ENCODE results near the gene KANSL1.
"Not testable (repeated sequence)": the region's sequence is repeated elsewhere in the genome, so short reads cannot be mapped to it uniquely, and the experiment has no call there.

The KANSL1 gene

DNA sequence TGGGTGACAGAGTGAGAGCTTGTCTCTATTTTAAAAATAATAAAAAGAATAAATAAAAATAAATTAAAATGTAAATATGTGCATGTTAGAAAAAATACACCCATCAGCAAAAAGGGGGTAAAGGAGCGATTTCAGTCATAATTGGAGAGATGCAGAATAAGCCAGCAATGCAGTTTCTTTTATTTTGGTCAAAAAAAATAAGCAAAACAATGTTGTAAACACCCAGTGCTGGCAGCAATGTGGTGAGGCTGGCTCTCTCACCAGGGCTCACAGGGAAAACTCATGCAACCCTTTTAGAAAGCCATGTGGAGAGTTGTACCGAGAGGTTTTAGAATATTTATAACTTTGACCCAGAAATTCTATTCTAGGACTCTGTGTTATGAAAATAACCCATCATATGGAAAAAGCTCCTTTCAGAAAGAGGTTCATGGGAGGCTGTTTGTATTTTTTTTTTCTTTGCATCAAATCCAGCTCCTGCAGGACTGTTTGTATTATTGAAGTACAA is 185.7 kb downstream of the KANSL1 start:
- H3K27me3 ChIP-seq (ENCODE audit: insufficient read depth, low read length): no peaks in the 10 kb centered on the region
- H3K36me3 ChIP-seq (ENCODE audit: insufficient read depth, low read depth, low read length): no peaks in the 10 kb centered on the region
- H3K4me1 ChIP-seq (ENCODE audit: insufficient read depth, low read length): no peaks in the 10 kb centered on the region
- H3K9me3 ChIP-seq (ENCODE audit: insufficient read depth, low read depth, low read length): no peaks in the 10 kb centered on the region
- no peak overlapping the region for H3K4me3 ChIP-seq (ENCODE audit: low read length)
- no peak overlapping the region for H3K9ac ChIP-seq (ENCODE audit: low read depth, low read length)
- H3K27ac ChIP-seq (ENCODE audit: low read length): no peak overlapping the region

DNA sequence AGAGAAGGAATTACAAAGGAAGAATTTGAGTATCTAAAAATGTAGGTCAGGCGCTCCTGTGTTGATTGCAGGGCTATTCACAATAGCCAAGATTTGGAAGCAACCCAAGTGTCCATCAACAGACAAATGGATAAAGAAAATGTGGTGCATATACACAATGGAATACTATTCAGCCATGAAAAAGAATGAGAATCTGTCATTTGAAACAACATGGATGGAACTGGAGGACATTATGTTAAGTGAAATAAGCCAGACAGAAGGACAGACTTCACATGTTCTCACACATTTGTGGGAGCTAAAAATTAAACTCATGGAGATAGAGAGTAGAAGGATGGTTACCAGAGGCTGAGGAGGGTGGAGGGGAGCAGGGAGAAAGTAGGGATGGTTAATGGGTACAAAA is 187.1 kb downstream of the KANSL1 start:
- H3K27me3 ChIP-seq (ENCODE audit: insufficient read depth, low read length); H3K9ac ChIP-seq (ENCODE audit: low read depth, low read length); H3K4me1 ChIP-seq (ENCODE audit: insufficient read depth, low read length): not testable (repeated sequence)

DNA sequence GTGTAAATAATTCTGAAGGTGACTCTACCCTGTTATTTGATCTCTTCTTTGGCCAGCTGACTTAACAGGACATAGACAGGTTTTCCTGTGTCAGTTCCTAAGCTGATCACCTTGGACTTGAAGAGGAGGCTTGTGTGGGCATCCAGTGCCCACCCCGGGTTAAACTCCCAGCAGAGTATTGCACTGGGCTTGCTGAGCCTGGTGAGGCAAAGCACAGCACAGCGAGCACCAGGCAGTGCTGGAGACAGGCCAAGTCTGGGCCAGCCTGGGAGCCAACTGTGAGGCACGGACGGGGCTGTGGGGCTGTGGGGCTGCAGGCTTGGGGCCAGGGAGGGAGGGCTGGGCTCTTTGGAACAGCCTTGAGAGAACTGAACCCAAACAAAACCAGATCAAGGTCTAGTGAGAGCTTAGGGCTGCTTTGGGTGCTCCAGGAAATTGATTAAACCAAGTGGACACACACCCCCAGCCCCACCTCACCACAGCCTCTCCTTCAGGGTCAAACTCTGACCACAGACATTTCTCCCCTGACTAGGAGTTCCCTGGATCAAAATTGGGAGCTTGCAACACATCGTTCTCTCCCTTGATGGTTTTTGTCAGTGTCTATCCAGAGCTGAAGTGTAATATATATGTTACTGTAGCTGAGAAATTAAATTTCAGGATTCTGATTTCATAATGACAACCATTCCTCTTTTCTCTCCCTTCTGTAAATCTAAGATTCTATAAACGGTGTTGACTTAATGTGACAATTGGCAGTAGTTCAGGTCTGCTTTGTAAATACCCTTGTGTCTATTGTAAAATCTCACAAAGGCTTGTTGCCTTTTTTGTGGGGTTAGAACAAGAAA is 189.1 kb downstream of the KANSL1 start:
- no peaks in the 10 kb centered on the region for H3K9me3 ChIP-seq (ENCODE audit: insufficient read depth, low read depth, low read length)
- H3K36me3 ChIP-seq (ENCODE audit: insufficient read depth, low read depth, low read length): no peaks in the 10 kb centered on the region
- H3K27me3 ChIP-seq (ENCODE audit: insufficient read depth, low read length): no peaks in the 10 kb centered on the region
- H3K27ac ChIP-seq (ENCODE audit: low read length): no peak overlapping the region
- no peak overlapping the region for H3K4me3 ChIP-seq (ENCODE audit: low read length)
- no peaks in the 10 kb centered on the region for H3K4me1 ChIP-seq (ENCODE audit: insufficient read depth, low read length)
- H3K9ac ChIP-seq (ENCODE audit: low read depth, low read length): no peak overlapping the region

More for the DNA sequence above, 187.1 kb downstream of the KANSL1 start:
- H3K36me3 ChIP-seq (ENCODE audit: insufficient read depth, low read depth, low read length); H3K9me3 ChIP-seq (ENCODE audit: insufficient read depth, low read depth, low read length); H3K27ac ChIP-seq (ENCODE audit: low read length); H3K4me3 ChIP-seq (ENCODE audit: low read length): not testable (repeated sequence)

DNA sequence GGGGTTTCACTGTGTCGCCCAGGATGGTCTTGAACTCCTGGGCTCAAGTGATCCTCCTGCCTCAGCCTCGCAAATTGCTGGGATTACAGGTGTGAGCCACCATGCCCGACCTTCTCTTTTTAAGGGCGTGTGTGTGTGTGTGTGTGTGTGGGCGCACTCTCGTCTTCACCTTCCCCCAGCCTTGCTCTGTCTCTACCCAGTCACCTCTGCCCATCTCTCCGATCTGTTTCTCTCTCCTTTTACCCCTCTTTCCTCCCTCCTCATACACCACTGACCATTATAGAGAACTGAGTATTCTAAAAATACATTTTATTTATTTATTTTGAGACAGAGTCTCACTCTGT is 190.3 kb downstream of the KANSL1 start:
- no peak overlapping the region for H3K27ac ChIP-seq (ENCODE audit: low read length)
- no peaks in the 10 kb centered on the region for H3K4me1 ChIP-seq (ENCODE audit: insufficient read depth, low read length)
- no peaks in the 10 kb centered on the region for H3K9me3 ChIP-seq (ENCODE audit: insufficient read depth, low read depth, low read length)
- H3K4me3 ChIP-seq (ENCODE audit: low read length): no peak overlapping the region
- no peaks in the 10 kb centered on the region for H3K27me3 ChIP-seq (ENCODE audit: insufficient read depth, low read length)
- no peaks in the 10 kb centered on the region for H3K36me3 ChIP-seq (ENCODE audit: insufficient read depth, low read depth, low read length)
- no peak overlapping the region for H3K9ac ChIP-seq (ENCODE audit: low read depth, low read length)

DNA sequence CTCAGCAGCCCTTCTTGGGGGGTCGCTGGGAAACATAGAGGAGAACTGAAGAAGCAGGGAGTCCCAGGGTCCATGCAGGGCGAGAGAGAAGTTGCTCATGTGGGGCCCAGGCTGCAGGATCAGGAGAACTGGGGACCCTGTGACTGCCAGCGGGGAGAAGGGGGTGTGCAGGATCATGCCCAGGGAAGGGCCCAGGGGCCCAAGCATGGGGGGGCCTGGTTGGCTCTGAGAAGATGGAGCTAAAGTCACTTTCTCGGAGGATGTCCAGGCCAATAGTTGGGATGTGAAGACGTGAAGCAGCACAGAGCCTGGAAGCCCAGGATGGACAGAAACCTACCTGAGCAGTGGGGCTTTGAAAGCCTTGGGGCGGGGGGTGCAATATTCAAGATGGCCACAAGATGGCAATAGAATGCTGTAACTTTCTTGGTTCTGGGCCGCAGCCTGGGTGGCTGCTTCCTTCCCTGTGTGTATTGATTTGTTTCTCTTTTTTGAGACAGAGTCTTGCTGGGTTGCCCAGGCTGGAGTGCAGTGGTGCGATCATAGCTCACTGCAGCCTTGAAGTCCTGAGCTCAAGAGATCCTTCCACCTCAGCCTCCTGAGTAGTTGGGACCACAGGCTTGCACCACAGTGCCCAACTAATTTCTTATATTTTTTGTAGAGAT is 190.8 kb downstream of the KANSL1 start:
- Histone ChIP-seq H3K27ac (ENCODE audit: low read length) (no peak overlapping the region), H3K36me3 (ENCODE audit: insufficient read depth, low read depth, low read length) (no peaks in the 10 kb centered on the region), H3K9ac (ENCODE audit: low read depth, low read length) (no peak overlapping the region), H3K9me3 (ENCODE audit: insufficient read depth, low read depth, low read length) (no peaks in the 10 kb centered on the region), H3K27me3 (ENCODE audit: insufficient read depth, low read length) (no peaks in the 10 kb centered on the region), H3K4me1 (ENCODE audit: insufficient read depth, low read length) (no peaks in the 10 kb centered on the region), H3K4me3 (ENCODE audit: low read length) (no peak overlapping the region)

DNA sequence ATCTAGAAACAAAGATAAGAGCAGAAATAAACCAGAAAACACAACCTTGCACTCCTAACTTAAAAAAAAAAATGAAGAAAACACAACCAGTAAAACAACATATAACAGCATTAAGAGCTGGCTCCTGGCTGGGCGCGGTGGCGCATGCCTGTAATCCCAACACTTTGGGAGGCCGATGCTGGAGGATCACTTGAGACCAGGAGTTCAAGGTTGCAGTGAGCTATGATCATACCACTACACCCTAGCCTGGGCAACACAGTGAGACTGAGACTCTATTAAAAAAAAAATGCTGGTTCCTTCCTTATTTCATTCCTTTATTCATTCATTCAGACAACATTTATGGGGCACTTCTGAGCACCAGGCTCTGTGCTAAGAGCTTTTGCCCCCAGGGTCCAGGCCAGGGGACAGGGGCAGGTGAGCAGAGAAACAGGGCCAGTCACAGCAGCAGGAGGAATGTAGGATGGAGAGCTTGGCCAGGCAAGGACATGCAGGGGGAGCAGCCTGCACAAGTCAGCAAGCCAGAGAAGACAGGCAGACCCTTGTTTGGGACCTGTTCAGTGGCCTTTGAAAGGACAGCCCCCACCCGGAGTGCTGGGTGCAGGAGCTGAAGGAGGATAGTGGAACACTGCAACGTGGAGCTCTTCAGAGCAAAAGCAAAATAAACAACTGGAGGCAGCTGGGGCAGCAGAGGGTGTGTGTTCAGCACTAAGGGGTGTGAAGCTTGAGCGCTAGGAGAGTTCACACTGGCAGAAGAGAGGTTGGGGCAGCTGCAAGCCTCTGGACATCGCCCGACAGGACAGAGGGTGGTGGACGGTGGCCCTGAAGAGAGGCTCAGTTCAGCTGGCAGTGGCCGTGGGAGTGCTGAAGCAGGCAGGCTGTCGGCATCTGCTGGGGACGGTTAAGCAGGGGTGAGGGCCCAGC is 191.6 kb downstream of the KANSL1 start:
- Histone ChIP-seq H3K4me1 (ENCODE audit: insufficient read depth, low read length) (no peaks in the 10 kb centered on the region), H3K9ac (ENCODE audit: low read depth, low read length) (no peak overlapping the region), H3K9me3 (ENCODE audit: insufficient read depth, low read depth, low read length) (no peaks in the 10 kb centered on the region), H3K4me3 (ENCODE audit: low read length) (no peak overlapping the region), H3K27me3 (ENCODE audit: insufficient read depth, low read length) (no peaks in the 10 kb centered on the region), H3K27ac (ENCODE audit: low read length) (no peak overlapping the region), H3K36me3 (ENCODE audit: insufficient read depth, low read depth, low read length) (no peaks in the 10 kb centered on the region)

DNA sequence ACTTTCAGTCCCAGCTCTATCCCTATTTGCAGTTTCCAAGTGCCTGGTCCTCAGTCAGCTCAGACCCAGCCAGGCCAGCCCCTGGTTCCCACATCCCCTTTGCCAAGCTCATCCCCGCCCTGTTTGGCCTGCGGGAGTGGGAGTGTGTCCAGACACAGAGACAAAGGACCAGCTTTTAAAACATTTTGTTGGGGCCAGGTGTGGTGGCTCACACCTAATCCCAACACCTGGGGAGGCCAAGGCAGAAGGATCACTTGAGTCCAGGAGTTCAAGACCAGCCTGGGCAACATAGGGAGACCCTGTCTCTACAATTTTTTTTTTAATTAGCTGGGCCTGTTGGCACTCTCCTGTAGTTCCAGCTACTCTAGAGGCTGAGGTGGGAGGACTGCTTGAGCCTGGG is 192.5 kb downstream of the KANSL1 start:
- H3K9me3 ChIP-seq (ENCODE audit: insufficient read depth, low read depth, low read length): no peaks in the 10 kb centered on the region
- no peak overlapping the region for H3K4me3 ChIP-seq (ENCODE audit: low read length)
- no peak overlapping the region for H3K27ac ChIP-seq (ENCODE audit: low read length)
- no peak overlapping the region for H3K9ac ChIP-seq (ENCODE audit: low read depth, low read length)
- no peaks in the 10 kb centered on the region for H3K36me3 ChIP-seq (ENCODE audit: insufficient read depth, low read depth, low read length)
- H3K4me1 ChIP-seq (ENCODE audit: insufficient read depth, low read length): no peaks in the 10 kb centered on the region
- no peaks in the 10 kb centered on the region for H3K27me3 ChIP-seq (ENCODE audit: insufficient read depth, low read length)

DNA sequence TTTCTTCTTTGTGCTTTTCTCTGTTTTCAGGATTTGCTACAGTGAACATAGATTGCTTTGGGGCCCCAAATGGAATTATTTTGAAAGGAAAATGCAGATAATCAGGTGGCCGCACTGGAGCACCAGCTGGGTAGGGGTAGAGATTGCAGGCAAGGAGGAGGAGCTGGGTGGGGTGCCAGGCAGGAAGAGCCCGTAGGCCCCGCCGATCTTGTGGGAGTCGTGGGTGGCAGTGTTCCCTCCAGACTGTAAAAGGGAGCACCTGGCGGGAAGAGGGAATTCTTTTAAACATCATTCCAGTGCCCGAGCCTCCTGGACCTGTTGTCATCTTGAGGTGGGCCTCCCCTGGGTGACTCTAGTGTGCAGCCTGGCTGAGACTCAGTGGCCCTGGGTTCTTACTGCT is 192.9 kb downstream of the KANSL1 start:
- no peaks in the 10 kb centered on the region for H3K27me3 ChIP-seq (ENCODE audit: insufficient read depth, low read length)
- no peak overlapping the region for H3K9ac ChIP-seq (ENCODE audit: low read depth, low read length)
- H3K4me3 ChIP-seq (ENCODE audit: low read length): no peak overlapping the region
- no peaks in the 10 kb centered on the region for H3K4me1 ChIP-seq (ENCODE audit: insufficient read depth, low read length)
- H3K27ac ChIP-seq (ENCODE audit: low read length): no peak overlapping the region
- no peaks in the 10 kb centered on the region for H3K36me3 ChIP-seq (ENCODE audit: insufficient read depth, low read depth, low read length)
- H3K9me3 ChIP-seq (ENCODE audit: insufficient read depth, low read depth, low read length): no peaks in the 10 kb centered on the region

DNA sequence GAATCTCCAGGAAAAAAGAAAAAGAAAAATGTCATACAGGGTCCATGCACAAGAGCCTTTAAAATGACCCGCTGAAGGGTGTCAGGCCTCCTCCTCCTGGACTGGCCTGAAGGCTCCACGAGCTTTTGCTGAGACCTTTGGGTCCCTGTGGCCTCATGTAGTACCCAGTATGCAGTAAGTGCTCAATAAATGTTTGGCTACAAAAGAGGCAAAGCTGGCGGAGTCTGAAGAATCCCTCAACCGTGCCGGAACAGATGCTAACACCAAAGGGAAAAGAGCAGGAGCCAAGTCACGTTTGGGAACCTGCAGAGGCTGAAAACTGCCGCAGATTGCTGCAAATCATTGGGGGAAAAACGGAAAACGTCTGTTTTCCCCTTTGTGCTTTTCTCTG is 193.3 kb downstream of the KANSL1 start:
- no peaks in the 10 kb centered on the region for H3K36me3 ChIP-seq (ENCODE audit: insufficient read depth, low read depth, low read length)
- no peaks in the 10 kb centered on the region for H3K4me1 ChIP-seq (ENCODE audit: insufficient read depth, low read length)
- H3K9me3 ChIP-seq (ENCODE audit: insufficient read depth, low read depth, low read length): no peaks in the 10 kb centered on the region
- H3K27ac ChIP-seq (ENCODE audit: low read length): no peak overlapping the region
- no peak overlapping the region for H3K4me3 ChIP-seq (ENCODE audit: low read length)
- no peak overlapping the region for H3K9ac ChIP-seq (ENCODE audit: low read depth, low read length)
- H3K27me3 ChIP-seq (ENCODE audit: insufficient read depth, low read length): no peaks in the 10 kb centered on the region

DNA sequence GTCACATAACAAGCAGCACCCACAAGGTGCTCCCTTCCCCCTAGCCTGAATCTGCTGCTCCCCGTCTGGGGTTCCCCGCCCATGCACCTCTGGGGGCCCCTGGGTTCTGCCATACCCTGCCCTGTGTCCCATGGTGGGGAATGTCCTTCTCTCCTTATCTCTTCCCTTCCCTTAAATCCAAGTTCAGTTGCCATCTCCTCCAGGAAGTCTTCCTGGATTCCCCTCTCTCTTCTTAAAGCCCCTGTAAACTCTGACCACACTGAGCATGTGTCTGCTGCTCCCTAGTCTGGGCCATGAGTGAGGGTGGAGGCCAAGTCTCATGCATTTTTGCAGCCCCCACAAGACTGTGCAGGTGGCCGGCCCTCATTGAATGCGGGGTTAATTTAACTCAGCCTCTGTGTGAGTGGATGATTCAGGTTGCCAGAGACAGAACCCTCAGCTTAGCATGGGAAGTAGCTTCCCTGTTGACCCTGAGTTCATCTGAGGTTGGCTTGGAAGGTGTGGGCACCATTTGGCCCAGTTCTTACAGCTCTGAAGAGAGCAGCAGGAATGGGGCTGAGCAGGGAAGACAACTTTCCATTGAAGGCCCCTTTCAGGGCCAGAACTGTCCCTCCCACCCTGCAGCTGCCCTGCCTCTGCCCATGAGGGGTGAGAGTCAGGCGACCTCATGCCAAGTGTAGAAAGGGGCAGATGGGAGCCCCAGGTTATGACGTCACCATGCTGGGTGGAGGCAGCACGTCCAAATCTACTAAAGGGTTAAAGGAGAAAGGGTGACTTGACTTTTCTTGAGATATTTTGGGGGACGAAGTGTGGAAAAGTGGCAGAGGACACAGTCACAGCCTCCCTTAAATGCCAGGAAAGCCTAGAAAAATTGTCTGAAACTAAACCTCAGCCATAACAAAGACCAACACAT is 194.0 kb downstream of the KANSL1 start, which contains the start of gene STH:
TSS of gene STH (plus strand) at position 264 of the 913 bp plus-strand sequence. CDS start at position 294, 30 bp downstream.
- Histone ChIP-seq H3K27ac (ENCODE audit: low read length) (no peak within 1 kb of the TSS), H3K9me3 (ENCODE audit: insufficient read depth, low read depth, low read length) (no peaks in the 10 kb centered on the region), H3K4me3 (ENCODE audit: low read length) (no peak within 1 kb of the TSS), H3K36me3 (ENCODE audit: insufficient read depth, low read depth, low read length) (no peaks in the 10 kb centered on the region), H3K9ac (ENCODE audit: low read depth, low read length) (no peak within 1 kb of the TSS), H3K4me1 (ENCODE audit: insufficient read depth, low read length) (no peaks in the 10 kb centered on the region), H3K27me3 (ENCODE audit: insufficient read depth, low read length) (no peaks in the 10 kb centered on the region)

DNA sequence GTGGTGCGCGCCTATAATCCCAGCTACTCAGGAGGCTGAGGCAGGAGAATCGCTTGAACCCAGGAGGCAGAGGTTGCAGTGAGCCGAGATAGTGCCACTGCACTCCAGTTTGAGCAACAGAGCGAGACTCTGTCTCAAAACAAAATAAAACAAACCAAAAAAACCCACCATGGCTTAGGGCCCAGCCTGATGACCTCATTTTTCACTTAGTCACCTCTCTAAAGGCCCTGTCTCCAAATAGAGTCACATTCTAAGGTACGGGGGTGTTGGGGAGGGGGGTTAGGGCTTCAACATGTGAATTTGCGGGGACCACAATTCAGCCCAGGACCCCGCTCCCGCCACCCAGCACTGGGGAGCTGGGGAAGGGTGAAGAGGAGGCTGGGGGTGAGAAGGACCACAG is 195.6 kb downstream of the KANSL1 start:
- Histone ChIP-seq H3K27ac (ENCODE audit: low read length) (no peak overlapping the region), H3K4me1 (ENCODE audit: insufficient read depth, low read length) (no peaks in the 10 kb centered on the region; the same call in 1 of the 2 replicates), H3K4me3 (ENCODE audit: low read length) (no peak overlapping the region), H3K36me3 (ENCODE audit: insufficient read depth, low read depth, low read length) (no peaks in the 10 kb centered on the region), H3K27me3 (ENCODE audit: insufficient read depth, low read length) (no peaks in the 10 kb centered on the region), H3K9me3 (ENCODE audit: insufficient read depth, low read depth, low read length) (no peaks in the 10 kb centered on the region), H3K9ac (ENCODE audit: low read depth, low read length) (no peak overlapping the region)

Measured in iPS-20b (cell line).